Spinal cord (tissue), 10 donors: ENCODE measurements around the gene EPHB2. TPM values are rescaled to one million over a fixed set of nuclear protein-coding genes. Genes with fewer than 3 reads are reported as not detected.
A peak's percentile ranks its signal among the peaks of the same experiment; 100 is the strongest.
"Not testable (repeated sequence)": the region's sequence is repeated elsewhere in the genome, so short reads cannot be mapped to it uniquely, and the experiment has no call there.

Experiments used
- DNase-seq, 6 donors: peaks; one replicate each; pipeline versions ENCODE4 v3.0.0 to v3.0.0-alpha.2; 2013 to 2015; ENCODE audit warnings: low spot score in 6 of 6, low read depth in 4 of 6
- H3K27ac ChIP-seq: one replicate; pipeline ENCODE4 v1.5.1; 2013; ENCODE audit warnings: low read depth, low read length, control low read depth
- H3K27me3 ChIP-seq: one replicate; pipeline ENCODE4 v1.6.1; 2013; ENCODE audit warnings: low read length; ENCODE audit not compliant: control insufficient read depth, insufficient read depth
- H3K36me3 ChIP-seq: one replicate; pipeline ENCODE4 v1.6.1; 2013; ENCODE audit warnings: low read length; ENCODE audit not compliant: control insufficient read depth, insufficient read depth
- H3K4me1 ChIP-seq: one replicate; pipeline ENCODE4 v1.6.1; 2013; ENCODE audit warnings: low read length; ENCODE audit not compliant: control insufficient read depth, insufficient read depth
- H3K4me3 ChIP-seq: one replicate; pipeline ENCODE4 v1.5.1; 2013; ENCODE audit warnings: low read depth, low read length, control low read depth
- H3K9me3 ChIP-seq: one replicate; pipeline ENCODE4 v1.6.1; 2013; ENCODE audit warnings: low read length; ENCODE audit not compliant: control insufficient read depth, insufficient read depth
- WGBS: methylation state at CpG from one replicate; pipeline ENCODE4 v1.1.5; 2013; ENCODE audit warnings: missing lambda C conversion rate; ENCODE audit not compliant: insufficient coverage; 5-methylcytosine and 5-hydroxymethylcytosine counted together
- polyA plus RNA-seq, 2 donors: library from polyadenylated mRNA; unstranded; fragments of 120-200 nt; gene quantifications; one replicate each; pipeline ENCODE4 v1.2.1, GENCODE V29; 2013; ENCODE audit not compliant: insufficient read length in 2 of 2
- total RNA-seq, 2 donors: library from RNA; depleted of rRNA in 1 of 2; stranded (reverse); fragments of 120-200 nt in 1 of 2; fragments of >200 nt in 1 of 2; gene quantifications; one replicate each; pipeline versions ENCODE4 v1.2.3 to v1.2.4, GENCODE V29; 2013 to 2014
- donor health status: healthy.

Gene EPHB2
- total and polyA plus RNA-seq, 4 donors, result 22.2 to 44.4 (median 33.3) TPM

GRCh38 chr1:22925111-22925510 lies 214.5 kb downstream of the EPHB2 start:
- no peak for DNase-seq
- 69% methylated on average over 8 of the region's 9 CpGs for WGBS

DNA sequence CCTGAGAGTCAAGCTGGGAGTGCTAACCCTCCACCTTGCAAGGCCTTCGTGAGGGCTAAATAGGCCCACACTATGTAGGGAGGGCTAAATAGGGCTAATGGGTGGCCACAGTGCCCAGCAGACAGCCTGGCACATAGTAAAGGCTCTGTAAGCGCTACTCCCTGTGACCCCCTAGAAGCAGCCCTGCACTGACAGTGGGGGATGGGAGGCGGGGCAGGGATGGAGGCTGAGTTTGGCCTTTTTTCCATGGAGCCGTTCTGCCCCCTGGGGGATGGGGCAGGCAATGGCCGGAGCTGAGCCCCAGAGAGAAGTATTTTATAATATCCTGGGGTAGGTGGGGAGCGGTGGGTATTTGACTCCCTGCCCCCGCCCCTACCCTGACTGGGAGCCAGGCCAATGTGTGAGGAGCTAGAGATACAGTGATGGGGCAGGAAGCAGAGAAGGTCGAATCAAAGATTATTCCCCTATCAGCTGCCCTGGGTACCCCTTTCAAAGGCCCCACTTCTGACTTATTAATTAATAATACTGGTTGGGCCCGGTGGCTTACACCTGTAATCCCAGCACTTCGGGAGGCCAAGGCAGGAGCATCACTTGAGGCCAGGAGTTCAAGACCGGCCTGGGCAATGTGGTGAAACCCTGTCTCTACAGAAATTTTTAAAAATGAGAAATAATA lies 219.7 kb downstream of the EPHB2 start:
- no peak overlapping the region for H3K4me3 ChIP-seq
- no peaks in the 10 kb centered on the region for H3K9me3 ChIP-seq
- H3K4me1 ChIP-seq, result no peaks in the 10 kb centered on the region
- no peaks in the 10 kb centered on the region for H3K36me3 ChIP-seq
- no peaks in the 10 kb centered on the region for H3K27me3 ChIP-seq
- peak in 4 of 6 donors; percentile 19 to 61 (median 50) for DNase-seq
- WGBS, result 21% methylated on average over 5 of the region's 11 CpGs
- no peak overlapping the region for H3K27ac ChIP-seq

More at GRCh38 chr1:22925111-22925510, 214.5 kb downstream of the EPHB2 start:
- Histone ChIP-seq H3K27ac (no peak overlapping the region), H3K4me3 (no peak overlapping the region), H3K9me3 (no peaks in the 10 kb centered on the region), H3K4me1 (no peaks in the 10 kb centered on the region), H3K27me3 (no peaks in the 10 kb centered on the region), H3K36me3 (no peaks in the 10 kb centered on the region)

GRCh38 chr1:22932803-22933470 lies 222.3 kb downstream of the EPHB2 start:
- H3K4me1 ChIP-seq, result no peaks in the 10 kb centered on the region
- H3K27ac ChIP-seq, result no peak overlapping the region
- no peaks in the 10 kb centered on the region for H3K27me3 ChIP-seq
- WGBS, result 63% methylated on average over 3 of the region's 4 CpGs
- H3K4me3 ChIP-seq, result no peak overlapping the region
- no peaks in the 10 kb centered on the region for H3K36me3 ChIP-seq
- no peaks in the 10 kb centered on the region for H3K9me3 ChIP-seq
- DNase-seq, result no peak

GRCh38 chr1:22935433-22935832 lies 224.8 kb downstream of the EPHB2 start:
- 100% methylated on average over 3 of the region's 3 CpGs for WGBS
- Histone ChIP-seq H3K27me3 (no peaks in the 10 kb centered on the region), H3K4me3 (no peak overlapping the region), H3K36me3 (no peaks in the 10 kb centered on the region), H3K4me1 (no peaks in the 10 kb centered on the region), H3K27ac (no peak overlapping the region), H3K9me3 (no peaks in the 10 kb centered on the region)
- no peak for DNase-seq

DNA sequence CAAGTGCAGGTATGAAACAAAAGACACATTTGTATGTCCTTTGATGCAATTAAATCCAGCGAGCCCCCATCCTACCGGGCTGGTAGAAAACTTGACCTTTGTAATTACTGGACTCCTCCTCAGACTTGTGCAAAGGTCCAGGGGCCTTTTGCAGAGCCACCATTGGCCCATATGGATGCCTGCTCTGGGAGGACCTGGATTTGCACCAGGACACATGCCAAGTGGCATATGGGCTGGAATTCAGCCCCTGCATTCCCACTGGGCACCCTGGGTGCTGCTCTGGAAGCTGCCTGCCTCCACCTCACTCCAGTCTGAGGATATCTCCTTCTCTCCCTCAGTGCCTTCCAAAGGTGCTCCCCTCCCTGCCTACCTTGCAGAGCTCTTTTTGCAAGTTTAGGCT lies 226.0 kb downstream of the EPHB2 start:
- 82% methylated on average over 1 of the region's 2 CpGs for WGBS
- Histone ChIP-seq H3K4me1 (no peaks in the 10 kb centered on the region), H3K27ac (no peak overlapping the region)

DNA sequence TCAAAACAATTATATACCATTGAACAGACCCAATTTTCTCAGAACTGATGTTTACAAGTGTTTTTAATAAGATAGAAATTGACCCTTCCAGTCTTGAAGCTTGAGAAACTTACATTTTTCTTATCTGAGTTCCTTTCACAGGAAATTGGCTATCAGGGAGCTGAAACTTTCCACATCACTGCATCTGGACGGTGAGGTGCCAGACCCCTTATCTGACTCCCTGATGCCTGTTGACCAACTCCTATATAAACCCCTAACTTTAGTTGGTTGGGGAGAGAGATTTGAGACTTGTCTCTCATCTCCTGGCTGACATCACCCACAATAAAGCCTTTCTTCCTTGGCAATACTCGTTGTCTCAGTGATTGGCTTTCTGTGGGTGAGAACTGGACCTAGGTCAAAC lies 230.6 kb downstream of the EPHB2 start:
- Histone ChIP-seq H3K27ac (no peak overlapping the region), H3K27me3 (no peaks in the 10 kb centered on the region), H3K4me1 (no peaks in the 10 kb centered on the region), H3K9me3 (no peaks in the 10 kb centered on the region), H3K36me3 (no peaks in the 10 kb centered on the region), H3K4me3 (no peak overlapping the region)
- DNase-seq, result no peak
- 63% methylated on average over 1 of the region's 2 CpGs for WGBS

More for the DNA sequence above, 226.0 kb downstream of the EPHB2 start:
- no peak for DNase-seq
- H3K36me3 ChIP-seq, result no peaks in the 10 kb centered on the region
- H3K27me3 ChIP-seq, result no peaks in the 10 kb centered on the region
- no peak overlapping the region for H3K4me3 ChIP-seq
- no peaks in the 10 kb centered on the region for H3K9me3 ChIP-seq

- WGBS, result 80% methylated on average over 1 of the region's 4 CpGs
- H3K9me3 ChIP-seq, result no peaks in the 10 kb centered on the region
- H3K27me3 ChIP-seq, result peaks cover 2% of the 10 kb centered on the region
- no peak overlapping the region for H3K27ac ChIP-seq
- DNase-seq, result peak in 1 of 6 donors; percentile 27
- no peaks in the 10 kb centered on the region for H3K36me3 ChIP-seq
- no peaks in the 10 kb centered on the region for H3K4me1 ChIP-seq
- no peak overlapping the region for H3K4me3 ChIP-seq
These were observed 233.9 kb downstream of the EPHB2 start for GRCh38 chr1:22944346-22945055.

- not testable (repeated sequence) for H3K4me1 ChIP-seq, H3K27me3 ChIP-seq, H3K27ac ChIP-seq, H3K4me3 ChIP-seq, H3K36me3 ChIP-seq, DNase-seq, H3K9me3 ChIP-seq
- WGBS, result 100% methylated on average over 1 of the region's 5 CpGs
These were observed 234.5 kb downstream of the EPHB2 start for GRCh38 chr1:22945171-22945570.

DNA sequence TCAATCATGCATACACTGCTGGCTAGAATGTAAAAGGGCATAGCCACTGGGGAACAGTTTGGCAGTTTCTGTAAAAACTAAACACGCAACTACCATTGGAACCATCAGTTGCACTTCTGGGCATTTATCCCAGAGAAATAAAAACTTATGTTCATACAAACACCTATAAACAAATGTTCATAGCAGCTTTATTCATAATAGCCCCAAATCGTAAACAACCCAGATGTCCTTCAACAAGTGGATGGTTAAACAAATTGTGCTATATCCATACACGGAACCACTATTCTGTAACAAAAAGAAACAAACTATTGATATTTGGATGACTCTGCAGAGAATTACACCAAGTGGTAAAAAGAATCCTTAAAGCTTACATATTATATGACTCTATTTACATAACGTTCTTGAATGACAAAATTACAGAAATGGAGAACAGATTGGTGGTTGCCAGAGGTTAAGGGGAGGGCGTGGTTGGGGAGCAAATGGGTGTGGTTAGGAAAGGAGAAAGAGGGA lies 239.2 kb downstream of the EPHB2 start:
- DNase-seq, result peak in 1 of 6 donors; percentile 76
- H3K36me3 ChIP-seq, result no peaks in the 10 kb centered on the region
- no CpG with 5 or more reads among the region's 5 CpGs for WGBS
- peaks cover 5% of the 10 kb centered on the region for H3K4me1 ChIP-seq
- H3K9me3 ChIP-seq, result no peaks in the 10 kb centered on the region
- no peak overlapping the region for H3K4me3 ChIP-seq
- no peak overlapping the region for H3K27ac ChIP-seq
- H3K27me3 ChIP-seq, result peaks cover 28% of the 10 kb centered on the region
